NAMALWA (cell line): ENCODE measurements around the gene CAMKV.
A peak's percentile ranks its signal among the peaks of the same experiment; 100 is the strongest.
"Not testable (repeated sequence)": the region's sequence is repeated elsewhere in the genome, so short reads cannot be mapped to it uniquely, and the experiment has no call there.

Experiments used
- DNase-seq: peaks from one replicate; pipeline ENCODE4 v3.0.0-alpha.2; 2015; ENCODE audit warnings: low spot score

Gene CAMKV, protein sequence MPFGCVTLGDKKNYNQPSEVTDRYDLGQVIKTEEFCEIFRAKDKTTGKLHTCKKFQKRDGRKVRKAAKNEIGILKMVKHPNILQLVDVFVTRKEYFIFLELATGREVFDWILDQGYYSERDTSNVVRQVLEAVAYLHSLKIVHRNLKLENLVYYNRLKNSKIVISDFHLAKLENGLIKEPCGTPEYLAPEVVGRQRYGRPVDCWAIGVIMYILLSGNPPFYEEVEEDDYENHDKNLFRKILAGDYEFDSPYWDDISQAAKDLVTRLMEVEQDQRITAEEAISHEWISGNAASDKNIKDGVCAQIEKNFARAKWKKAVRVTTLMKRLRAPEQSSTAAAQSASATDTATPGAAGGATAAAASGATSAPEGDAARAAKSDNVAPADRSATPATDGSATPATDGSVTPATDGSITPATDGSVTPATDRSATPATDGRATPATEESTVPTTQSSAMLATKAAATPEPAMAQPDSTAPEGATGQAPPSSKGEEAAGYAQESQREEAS

DNA sequence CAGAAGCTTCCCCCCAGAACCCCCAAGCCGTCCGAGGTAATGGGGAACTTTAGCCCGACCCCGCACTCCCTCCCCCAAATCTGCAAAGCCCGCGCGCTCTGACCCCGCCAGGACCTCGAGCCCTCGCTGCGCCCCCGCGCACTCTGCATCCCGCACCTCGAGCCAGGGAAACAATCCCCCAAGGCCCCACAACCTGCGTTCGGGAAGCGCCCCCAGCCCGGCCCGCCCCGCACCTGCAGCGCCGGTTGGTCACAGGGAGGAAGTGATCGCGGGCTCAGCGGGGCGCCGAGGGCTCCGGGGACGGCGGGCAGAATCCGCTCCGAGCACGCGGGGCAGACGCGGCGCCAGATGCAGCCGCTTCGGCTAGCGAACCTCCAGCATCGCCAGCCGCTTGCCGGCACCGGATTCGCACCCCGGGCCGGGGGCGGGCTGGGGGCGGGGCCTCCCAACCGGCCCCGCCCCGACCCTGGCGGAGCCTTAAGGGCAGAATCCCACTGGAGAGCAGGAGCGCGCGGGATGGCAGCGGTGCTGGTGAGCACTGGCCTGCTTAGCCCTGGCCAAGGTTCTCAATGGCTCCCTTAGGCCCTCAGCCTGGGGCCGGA, at the start of gene CAMKV:
TSS of gene CAMKV (minus strand) at position 382 of the 602 bp plus-strand sequence. CDS start 7,518 bp downstream, outside the sequence.
- peak; percentile 48 for DNase-seq

DNA sequence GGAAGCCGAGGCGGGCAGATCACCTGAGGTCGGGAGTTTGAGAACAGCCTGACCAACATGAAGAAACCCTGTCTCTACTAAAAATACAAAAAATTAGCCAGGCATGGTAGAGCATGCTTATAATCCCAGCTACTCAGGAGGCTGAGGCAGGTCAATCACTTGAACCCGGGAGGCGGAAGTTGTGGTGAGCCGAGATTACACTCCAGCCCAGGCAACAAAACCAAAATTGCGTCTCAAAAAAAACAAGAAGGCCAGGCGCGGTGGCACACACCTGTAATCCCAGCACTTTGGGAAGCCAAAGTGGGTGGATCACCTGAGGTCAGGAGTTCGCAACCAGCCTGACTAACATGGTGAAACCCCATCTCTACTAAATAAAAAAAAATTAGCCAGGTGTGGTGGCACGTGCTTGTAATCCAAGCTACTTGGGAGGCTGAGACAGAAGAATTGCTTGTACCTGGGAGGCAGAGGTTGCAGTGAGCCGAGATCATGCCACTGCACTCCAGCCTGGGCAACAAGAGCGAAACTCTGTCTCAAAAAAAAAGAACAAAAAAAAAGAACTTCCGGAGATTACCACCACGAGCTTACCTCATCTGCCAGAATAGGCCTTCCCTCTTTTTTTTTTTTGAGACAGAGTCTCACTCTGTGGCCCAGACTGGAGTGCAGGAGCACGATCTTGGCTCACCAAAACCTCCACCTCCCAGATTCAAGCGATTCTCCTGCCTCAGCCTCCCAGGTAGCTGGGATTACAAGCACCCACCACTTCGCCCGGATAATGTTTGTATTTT, 48.3 kb upstream of the CAMKV start:
- DNase-seq = not testable (repeated sequence)

DNA sequence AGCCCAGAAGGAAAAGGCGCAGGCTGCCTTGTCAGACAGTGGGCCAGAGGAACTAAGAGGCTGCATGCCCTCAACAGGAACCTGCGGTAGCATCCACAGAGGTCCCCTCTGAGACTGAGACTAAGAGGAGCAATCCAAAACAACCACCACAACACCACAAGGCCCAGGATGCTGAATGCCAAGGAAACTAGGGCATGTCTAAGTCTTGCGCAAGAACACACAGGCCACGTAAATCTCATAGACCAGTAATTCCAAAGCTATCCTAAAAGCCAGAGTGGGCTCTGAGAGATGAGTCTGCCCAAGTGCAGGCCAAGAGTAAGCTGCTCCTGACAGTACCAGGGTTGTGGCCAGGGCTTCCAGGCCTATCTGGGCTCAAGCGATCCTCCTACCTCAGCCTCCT, 47.0 kb upstream of the CAMKV start:
- DNase-seq = no peak

DNA sequence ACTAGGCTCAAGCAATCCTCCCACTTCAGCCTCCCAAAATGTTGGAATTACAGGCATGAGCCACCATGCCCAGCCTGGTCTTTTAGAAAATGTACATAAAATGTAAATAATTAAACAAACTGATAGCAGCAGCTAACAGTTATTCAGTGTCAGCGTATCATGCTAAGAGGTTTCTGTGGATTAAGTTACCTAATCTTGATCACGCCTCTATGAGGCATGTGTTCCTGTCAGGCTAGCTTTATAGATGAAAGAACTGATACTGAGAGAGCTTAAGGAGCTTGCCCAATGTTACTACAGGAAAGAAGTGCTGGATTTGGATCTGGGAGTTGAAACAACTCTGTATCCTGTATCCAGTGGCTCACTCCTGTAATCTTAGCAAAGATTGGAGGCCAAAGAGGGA, 45.2 kb upstream of the CAMKV start:
- DNase-seq = no peak

DNA sequence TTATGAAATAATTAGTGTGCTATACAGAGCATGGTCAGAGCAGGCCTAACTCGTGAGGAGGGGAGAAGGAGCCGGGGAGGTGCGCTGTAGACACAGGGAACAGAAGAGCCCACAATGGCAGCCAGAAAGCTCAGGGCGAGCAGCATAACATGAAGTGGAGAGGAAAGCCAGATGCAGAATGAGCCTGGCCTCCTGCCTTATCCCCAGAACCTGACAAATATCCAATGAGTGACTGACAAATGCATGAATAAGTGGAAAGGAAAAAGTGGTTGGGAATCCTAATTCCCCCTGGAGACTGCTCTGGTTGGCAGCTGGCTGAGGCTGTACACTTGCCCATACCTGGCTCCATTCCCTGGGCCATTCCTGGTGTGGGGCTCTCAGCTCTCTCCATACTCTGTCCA, 43.2 kb upstream of the CAMKV start:
- DNase-seq = no peak

DNA sequence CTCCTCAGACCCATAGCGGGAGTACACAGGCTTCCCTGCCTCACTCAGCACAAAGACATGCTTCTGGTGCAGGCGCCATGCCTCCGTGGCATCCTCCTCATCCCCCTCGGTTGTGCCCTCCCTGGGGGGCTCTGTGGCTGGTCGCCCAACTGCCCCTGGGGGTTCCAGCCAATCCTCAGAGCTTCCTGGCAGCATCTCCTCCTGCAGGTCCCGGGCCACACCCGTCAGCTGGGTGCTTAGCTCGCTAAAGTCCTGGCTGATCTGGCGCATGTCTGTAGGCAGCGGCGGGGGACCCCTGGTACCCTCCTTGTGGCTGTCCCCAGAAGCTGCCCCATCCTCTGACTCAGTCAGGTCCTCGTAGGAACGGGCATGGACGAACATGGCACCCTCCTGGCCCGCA, 41.9 kb upstream of the CAMKV start:
- DNase-seq = no peak

DNA sequence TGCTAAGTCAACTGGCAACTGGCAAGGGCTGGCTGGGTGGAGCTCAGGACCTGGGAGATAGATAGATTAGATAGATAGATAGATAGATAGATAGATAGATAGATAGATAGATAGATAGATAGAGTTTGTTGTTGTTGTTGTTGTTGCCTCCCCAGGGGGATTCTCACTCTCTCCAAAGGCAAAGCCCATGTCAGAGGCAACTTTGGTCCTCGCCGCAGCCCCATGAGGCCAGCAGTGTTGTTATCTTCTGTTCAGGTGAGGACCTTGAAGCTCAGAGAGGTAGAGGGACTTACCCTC, 41.4 kb upstream of the CAMKV start:
- no peak for DNase-seq

DNA sequence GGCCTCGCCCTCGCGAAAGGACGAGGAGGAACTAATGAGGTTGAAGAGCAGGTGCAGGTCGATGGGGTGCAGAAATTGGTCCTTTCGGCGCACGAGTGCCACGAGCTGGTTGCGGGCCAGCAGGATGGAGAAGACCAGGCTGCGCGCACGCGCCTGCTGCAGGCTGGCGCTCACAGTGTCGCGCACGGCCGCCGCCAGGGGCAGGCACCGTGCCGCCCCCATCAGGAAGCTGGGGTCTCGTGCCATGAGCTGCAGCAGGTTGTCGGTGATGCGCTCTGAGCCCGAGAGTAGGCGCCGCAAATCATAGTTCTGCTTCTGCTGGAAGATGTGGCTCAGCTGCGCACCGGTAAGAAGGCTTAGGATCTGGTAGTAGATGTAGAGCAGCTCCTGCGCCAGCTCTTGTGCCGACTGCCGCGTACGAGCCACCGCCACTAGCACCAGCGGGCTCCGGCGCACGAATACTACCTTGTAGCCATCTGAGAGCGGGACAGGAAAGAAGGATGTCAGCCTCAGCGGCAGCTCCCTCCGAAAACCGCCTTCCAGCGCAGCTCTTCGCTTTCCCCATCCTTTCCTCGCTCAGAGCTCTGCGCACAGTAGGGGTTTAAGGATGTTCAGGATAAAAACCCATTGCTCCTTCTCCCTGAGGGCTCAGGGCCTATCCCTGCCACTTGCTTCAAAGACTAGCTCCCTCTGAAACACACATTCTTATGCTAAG, 40.9 kb upstream of the CAMKV start:
- no peak for DNase-seq

DNA sequence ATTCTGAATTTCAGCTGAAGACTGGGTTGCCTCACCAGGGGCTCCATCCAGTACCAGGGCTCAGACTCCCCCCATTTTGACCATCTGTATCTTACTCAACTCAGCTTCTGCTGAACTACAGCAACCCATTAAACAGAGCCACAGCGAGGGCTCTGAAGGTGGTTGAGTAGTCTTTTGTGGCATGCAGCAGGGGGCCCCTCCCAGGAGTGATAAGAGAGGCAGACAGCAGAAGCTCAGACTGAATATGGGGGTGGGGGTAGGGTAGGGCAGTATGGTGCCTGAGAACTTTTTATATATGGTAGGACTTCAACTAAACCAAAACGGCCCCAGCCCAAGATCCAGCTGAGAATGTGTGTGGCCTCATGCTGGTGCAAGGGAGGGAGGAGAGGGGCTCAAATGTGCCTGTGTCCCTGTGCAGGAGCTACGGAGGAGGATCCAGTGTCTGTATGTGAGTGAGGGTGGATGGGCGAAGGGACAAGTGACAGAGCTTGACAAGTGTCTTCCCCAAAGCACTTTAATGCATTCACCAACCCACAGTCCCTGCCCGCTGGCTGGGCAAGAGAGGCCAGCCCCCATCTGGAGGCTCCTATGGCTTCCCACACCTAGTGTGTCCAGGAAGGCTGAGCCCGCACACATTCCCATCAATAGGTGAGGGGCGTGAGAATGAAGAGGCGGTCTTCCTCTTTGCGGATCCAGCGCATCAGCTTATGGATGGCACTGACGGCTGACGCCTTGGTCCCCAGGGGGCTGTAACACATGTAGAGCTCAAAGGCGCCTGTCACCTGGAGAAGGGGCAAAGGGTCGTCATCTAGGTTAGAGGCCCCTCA, 38.9 kb upstream of the CAMKV start:
- DNase-seq = no peak

DNA sequence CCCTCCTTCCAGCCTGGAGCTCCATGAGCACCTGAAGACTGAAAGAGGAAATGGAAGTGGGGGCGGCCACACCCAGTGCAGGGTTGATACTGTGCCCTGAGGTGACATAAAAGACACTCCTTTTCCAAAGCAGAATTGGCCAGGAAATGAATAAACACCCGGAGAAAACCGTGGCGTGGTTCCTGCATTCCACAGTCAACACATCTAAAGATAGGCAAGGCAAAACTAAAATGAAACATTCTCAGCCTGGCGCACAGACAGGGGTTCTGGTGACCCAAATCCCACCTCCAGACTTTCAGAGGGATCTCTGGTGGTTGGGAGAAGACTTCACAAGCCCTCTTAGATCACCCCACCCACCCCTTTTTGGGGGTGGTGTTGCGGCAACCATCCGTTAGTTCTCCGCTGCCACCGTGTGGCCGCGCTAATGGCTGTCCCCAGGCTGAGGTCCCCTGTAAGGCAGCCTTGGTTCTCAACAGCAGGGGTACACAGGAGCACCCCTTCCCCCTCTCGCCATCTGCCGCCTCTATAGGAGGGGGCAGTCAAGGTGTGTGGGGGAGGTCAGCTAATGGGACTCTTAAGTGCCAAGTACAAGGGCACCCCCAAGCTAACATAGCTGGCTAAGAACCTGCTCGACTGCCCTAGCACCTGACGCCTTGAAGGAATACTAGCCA, 36.5 kb upstream of the CAMKV start:
- DNase-seq = peak; percentile 50

DNA sequence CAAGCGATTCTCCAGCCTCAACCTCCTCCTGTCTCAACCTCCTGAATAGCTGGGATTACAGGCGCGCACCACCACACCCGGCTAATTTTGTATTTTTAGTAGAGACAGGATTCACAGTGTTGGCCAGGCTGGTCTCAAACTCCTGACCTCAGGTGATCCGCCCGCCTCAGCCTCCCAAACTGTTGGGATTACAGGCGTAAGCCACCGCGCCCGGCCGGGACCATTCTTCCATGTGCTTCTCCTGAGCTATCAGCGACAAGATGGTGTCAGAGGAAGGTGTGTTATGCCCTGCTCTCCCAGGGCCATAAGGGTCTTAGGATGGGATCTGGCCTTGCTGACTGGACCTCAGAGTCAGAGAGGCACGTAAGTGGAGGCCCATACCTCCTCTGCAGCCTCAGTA, 34.7 kb upstream of the CAMKV start:
- not testable (repeated sequence) for DNase-seq

DNA sequence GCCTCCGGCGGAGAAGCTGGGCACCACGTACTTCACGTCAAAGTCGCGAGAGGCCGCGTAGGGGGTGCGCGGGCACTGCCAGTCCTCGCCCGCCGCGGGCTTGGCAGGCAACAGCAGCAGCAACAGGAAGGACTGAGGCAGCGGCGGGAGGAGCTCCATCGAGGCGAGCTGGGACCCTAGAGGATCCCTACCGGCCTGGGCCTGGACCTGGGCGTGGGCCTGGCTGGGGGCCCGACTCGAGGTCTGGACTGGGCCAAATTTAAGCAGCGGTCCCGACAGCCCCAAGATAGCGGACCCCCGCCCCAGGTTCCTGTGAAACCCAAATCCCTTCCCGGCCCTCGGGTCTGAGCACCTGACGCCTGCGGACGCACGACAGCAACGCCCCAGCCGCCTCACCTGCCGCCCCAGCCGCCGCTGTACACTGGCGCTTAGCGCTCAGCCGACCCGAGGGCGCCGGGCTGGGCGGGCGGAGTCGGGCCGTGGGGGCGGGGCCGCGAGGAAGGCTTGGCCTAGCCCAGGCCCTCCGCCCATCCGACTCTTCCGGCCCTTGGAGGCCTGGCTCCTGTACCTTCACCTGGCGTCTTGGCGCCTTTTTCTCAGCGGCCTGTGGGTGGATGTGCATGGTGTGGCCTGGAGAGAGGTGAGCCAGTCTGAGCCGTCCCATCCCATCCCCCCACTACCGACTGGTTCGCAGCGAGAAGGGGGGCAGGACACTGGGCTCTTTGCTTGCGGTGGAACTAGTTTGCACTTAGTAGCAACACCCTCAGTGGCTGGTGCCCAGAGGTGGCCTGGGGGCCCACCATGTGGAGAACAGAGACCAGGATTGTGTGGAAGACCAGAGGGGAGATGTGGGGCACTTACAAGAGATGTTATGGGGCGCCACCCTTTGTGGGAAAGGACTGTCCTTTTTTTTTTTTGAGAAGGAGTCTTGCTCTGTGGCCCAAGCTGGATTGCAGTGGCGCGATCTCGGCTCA, 34.0 kb upstream of the CAMKV start, which contains the start of gene MST1R:
TSS of gene MST1R (minus strand) at position 423 of the 974 bp plus-strand sequence. CDS start at position 159, 264 bp downstream.
- DNase-seq = peak; percentile 57

DNA sequence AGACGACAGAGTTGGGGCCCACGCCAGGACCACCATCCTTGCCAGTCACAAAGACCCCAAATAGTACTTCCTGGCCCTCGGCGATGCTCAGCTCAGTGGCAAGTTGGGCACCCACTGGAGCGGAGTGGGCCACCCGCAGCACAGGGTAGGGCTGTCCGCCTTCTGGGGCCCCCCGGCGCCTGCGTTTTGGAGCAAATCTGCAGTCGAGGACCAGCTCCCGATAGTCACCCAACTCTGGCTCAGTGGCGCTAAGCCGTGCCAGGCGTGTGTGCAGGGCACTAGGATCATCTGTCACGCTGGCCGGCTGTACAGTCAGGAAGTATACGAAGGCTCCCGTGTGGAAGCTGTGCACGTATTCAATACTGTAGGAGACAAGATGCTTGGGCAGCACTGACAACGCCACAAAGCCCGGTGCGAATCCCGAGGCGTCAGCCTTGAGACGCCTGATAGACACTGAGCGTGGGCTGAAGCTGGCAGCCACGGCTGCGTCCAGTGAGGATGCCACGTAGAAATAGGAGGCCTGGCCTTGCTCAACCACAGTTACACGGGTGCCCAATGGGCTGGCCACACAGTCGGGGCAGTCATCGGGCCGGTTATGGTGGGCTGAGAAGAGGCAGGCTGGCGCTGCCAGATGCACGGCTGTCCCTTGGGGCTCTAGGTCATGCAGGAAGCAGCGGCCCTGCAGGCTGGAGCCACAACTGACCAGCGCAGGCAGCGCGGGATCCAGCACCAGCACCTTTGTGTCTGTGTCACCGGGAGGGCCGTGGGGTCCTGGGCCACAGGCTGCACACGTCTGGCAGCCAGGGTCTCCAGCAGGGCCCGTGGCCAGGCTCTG, 33.0 kb upstream of the CAMKV start:
- no peak for DNase-seq

DNA sequence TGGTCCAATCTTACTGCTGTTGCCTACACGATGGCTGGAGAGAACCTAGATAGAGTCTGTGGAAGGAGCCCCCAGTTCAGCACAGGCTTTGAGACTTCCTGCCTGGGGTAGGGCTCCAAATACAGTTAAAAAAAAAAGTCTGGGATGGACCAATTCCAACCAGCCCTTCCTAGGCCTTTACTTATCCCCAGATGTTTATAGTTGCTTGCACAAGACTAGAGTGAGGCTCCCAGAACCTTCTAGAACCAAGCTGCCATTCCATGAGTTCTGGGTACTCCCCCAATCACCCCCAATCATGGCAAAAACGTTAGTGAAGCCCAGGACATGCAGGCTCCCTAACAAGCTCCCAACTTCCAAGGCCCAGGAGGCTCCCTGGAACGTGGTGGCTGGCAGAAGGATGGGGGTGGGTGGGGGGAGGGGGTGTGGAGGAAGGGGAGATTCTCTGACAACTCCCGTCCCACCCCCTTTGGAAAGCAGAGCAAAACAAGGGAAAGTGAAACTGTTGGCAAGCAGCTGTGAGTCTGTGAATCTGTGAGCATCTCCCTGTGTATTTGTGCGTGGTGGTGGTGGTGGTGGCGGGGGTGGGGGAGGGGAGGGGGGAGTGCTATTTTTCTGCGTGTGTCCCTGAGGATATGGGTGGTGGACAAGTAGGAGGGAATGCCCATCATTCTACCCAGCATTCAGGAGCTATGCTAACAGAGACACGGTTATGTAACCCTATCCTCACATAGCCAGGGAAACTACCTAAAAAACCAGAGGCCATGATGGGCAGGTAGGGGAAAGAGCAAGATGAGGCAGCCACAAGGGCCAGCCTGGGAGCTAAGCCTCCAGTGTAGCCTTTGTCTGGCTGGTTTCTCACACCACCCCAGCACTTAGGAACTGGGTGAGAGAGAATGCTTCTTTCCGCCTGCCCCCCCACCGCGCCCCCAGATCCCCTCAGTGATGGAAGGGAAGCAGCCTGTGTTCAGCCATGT, 31.9 kb upstream of the CAMKV start:
- DNase-seq = no peak

DNA sequence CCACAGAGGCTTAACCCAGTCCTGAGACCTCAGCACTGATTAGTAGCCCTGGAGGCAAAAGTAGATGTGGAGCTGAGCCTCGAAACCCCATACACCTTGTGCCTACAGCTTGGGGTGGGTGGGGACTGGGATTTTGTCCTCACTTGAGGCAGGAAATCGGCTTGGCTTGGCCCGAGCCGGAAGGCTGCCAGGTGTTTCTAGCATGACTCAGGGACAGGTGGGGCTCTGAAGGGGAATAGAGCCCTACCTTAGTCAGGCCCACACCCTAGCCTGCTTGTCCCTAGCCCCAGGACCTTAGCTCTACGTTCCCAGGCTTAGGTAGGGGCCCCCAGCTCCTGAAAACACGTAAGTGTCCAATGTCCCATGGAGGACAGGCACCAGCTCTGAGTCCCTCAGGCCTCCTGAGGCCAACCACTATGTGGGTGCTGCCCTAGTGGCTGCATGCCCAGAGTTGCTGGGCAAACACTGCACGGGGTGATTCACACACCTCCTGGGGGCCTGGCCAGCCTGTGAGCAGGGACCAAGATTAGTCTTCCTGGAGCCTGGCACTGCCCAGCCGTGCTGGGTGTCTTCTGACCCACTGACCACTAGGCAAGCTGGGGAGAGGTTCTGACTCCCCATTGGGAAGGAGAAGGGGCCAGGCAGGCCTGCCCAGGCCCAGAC, 30.9 kb upstream of the CAMKV start:
- DNase-seq = no peak

DNA sequence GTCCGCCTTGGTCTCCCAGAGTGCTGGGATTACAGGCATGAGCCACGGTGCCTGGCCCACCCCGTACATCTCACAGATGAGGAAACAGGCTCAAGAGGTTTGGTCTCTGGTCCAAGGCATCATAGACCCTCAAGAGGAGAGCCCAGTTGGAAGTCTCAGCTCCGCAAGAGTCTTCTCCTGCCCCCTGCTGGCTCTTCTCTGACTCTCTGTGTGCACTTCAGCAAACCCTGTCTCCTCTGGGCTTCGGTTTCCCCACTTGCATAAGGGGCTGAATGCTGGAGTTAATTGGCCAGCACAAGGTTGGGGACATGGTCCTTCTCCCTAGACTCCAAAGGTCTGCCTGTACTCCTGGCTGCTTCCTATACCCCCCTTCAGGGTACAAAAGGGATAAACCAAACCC, 30.1 kb upstream of the CAMKV start:
- DNase-seq = peak; percentile 46

DNA sequence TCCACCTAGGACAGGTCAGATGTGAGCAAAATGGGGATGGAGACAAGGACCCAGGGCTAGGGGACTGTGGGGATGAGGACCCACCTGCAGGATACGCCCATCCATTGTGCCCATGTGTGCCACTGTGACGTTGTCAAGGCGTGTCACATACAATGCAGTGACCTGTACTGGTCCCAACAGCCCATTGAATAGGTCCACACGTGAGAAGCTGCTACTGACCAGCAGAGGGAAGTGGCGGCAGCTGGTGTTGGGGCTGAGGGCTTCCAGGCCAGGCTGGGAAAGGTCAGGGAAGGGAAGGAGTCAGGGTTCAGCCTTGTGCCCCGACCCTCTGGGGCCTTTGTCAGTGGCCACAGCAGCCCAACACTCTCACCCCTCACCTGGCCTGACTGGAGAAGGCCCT, 29.3 kb upstream of the CAMKV start:
- no peak for DNase-seq
